ENCODE results near the gene NCBP2L.

DNA sequence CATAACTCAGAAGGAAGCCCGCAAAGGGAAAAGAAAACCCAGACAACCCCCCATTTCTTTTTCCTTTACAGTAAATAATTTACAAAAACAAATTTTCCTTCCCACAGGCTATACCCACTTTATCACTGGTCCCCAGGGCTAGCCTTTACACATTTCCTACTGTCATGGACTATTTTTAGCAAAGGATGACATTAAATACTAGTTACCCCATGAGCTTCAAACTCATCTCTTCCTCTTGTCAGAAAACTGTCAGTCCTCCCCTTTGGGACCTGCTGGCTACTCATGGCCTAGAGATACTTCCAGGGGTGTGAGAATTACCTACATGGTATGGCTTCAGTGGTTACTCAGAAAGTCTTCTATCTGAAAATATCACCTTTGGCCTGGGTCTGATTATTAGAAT is 13.9 kb upstream of the NCBP2L start:
- TF ChIP-seq, protein P1, sequence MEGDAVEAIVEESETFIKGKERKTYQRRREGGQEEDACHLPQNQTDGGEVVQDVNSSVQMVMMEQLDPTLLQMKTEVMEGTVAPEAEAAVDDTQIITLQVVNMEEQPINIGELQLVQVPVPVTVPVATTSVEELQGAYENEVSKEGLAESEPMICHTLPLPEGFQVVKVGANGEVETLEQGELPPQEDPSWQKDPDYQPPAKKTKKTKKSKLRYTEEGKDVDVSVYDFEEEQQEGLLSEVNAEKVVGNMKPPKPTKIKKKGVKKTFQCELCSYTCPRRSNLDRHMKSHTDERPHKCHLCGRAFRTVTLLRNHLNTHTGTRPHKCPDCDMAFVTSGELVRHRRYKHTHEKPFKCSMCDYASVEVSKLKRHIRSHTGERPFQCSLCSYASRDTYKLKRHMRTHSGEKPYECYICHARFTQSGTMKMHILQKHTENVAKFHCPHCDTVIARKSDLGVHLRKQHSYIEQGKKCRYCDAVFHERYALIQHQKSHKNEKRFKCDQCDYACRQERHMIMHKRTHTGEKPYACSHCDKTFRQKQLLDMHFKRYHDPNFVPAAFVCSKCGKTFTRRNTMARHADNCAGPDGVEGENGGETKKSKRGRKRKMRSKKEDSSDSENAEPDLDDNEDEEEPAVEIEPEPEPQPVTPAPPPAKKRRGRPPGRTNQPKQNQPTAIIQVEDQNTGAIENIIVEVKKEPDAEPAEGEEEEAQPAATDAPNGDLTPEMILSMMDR (IDR thresholded peaks at IDR 0.05): no peak
- no peak for TF ChIP-seq POLR2A (IDR thresholded peaks at IDR 0.05)

Data from testis (tissue), 2 donors.